ENCODE measurements around the gene ATXN1. TPM values are rescaled to one million over a fixed set of nuclear protein-coding genes. Genes with fewer than 3 reads are reported as not detected.

The ATXN1 gene
- total RNA-seq, 3 donors from 2014 or later: 30.4 to 87.3 (median 50.1) TPM

DNA sequence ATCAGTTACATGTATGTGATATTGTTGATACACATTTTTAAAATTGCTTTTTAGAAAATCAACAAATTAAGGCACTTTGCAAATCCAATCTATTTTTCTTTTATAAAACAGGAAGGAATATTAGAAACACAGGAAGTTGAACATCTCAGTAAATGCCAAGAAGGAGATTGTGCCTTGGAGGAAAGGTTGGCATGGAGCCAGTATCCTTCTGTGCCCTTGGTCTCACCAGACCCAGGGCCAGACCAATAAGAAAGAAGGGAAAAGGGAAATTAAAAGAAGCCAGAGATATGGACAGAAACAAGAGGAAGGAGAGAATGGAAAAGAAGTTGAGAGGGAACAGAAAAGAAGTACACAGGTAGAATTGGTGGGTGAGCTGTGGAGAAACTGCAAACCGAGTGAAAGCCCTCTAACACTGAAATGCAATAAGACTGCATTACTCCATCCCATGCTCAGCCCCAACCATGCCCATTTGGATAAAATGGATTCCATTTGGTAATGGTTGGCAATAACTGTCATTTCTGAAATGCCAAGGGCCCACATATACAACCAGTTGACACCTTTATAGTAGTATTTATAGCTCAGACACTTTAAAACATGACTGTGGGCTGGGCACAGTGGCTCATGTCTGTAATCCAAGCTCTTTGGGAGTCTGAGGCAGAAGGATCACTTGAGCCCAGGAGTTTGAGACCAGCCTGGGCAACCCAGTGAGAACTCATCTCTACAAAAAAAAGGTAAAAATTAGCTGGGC lies 389.1 kb downstream of the ATXN1 start:
- ATAC-seq (no peak), DNase-seq (no peak)
- Histone ChIP-seq H3K4me1 (ENCODE audit: low read depth) (no peaks in the 10 kb centered on the region), H3K4me3 (no peak overlapping the region), H3K36me3 (ENCODE audit: low read depth) (no peaks in the 10 kb centered on the region), H3K9me3 (no peaks in the 10 kb centered on the region)
- intact Hi-C loops (cut with DNase I, micrococcal nuclease): no loop called here
- TF ChIP-seq, protein P1, sequence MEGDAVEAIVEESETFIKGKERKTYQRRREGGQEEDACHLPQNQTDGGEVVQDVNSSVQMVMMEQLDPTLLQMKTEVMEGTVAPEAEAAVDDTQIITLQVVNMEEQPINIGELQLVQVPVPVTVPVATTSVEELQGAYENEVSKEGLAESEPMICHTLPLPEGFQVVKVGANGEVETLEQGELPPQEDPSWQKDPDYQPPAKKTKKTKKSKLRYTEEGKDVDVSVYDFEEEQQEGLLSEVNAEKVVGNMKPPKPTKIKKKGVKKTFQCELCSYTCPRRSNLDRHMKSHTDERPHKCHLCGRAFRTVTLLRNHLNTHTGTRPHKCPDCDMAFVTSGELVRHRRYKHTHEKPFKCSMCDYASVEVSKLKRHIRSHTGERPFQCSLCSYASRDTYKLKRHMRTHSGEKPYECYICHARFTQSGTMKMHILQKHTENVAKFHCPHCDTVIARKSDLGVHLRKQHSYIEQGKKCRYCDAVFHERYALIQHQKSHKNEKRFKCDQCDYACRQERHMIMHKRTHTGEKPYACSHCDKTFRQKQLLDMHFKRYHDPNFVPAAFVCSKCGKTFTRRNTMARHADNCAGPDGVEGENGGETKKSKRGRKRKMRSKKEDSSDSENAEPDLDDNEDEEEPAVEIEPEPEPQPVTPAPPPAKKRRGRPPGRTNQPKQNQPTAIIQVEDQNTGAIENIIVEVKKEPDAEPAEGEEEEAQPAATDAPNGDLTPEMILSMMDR (IDR thresholded peaks at IDR 0.05): no peak

DNA sequence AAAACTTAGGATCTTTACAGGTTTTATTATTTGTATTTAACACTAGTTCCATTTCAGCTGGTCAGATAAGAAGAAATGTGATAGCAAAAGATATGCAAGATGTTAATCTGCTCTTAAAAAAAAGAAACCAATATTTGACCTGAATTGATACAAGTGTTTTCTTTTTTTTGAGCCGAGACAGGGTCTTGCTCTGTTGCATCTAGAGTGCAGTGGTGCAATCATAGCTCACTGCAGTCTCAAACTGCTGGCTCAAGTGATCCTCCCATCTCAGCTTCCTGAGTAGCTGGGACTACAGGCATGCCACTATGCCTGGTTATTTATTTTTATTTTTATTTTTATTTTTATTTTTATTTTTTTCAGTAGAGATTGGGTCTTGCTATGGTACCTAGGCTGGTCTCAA lies 389.9 kb downstream of the ATXN1 start:
- Histone ChIP-seq H3K4me3 (no peak overlapping the region), H3K9me3 (no peaks in the 10 kb centered on the region), H3K36me3 (ENCODE audit: low read depth) (no peaks in the 10 kb centered on the region), H3K4me1 (ENCODE audit: low read depth) (no peaks in the 10 kb centered on the region)
- ATAC-seq: no peak
- DNase-seq: no peak
- intact Hi-C loops (cut with DNase I, micrococcal nuclease): no loop called here
- TF ChIP-seq, protein P1 (IDR thresholded peaks at IDR 0.05): no peak

DNA sequence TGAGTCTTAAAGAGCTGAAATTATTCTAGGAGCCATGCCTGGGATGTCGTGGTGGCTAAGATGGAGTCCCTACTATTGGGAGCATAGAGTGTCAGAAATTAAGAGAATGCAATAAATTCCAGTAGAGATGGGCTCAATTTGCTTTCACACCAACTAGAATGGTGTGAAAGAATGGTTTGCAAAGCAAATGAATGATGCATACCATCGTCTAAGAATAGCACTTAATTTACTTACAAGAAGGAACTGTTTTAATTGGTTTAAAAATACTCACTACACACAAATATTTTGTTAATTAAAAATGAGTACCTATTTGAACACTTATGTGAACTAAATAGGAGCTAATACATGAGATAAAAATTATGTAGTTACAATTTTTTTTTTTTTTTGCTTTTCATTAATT lies 390.3 kb downstream of the ATXN1 start:
- intact Hi-C loops (cut with DNase I, micrococcal nuclease): no loop called here
- Histone ChIP-seq H3K4me1 (ENCODE audit: low read depth) (no peaks in the 10 kb centered on the region), H3K36me3 (ENCODE audit: low read depth) (no peaks in the 10 kb centered on the region), H3K4me3 (no peak overlapping the region), H3K9me3 (no peaks in the 10 kb centered on the region)
- TF ChIP-seq, protein P1 (IDR thresholded peaks at IDR 0.05): no peak
- no peak for DNase-seq
- no peak for ATAC-seq

DNA sequence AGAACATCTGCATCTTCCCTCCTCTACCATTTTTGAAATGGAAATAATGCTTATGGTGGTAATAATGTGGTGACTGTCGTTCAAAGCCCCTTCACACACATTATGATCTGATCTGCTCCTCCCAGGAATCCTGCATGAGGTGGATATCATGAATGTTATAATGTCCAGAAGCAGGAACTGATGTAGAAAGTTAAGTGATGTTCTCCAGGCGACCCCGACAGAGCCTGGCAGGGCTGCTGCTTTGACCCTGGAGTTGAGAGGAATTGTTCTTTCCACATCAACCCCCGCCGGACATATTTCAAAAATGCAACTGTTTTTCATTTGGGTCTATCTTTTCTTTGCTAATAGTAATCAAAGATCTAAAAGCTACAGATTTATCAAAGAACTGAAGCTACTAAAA lies 391.3 kb downstream of the ATXN1 start:
- H3K9me3 ChIP-seq: no peaks in the 10 kb centered on the region
- intact Hi-C loops (cut with DNase I, micrococcal nuclease): no loop called here
- DNase-seq (no peak), ATAC-seq (no peak)
- TF ChIP-seq, protein P1 (IDR thresholded peaks at IDR 0.05): no peak
- no peaks in the 10 kb centered on the region for H3K36me3 ChIP-seq (ENCODE audit: low read depth)
- no peaks in the 10 kb centered on the region for H3K4me1 ChIP-seq (ENCODE audit: low read depth)
- H3K4me3 ChIP-seq: no peak overlapping the region

DNA sequence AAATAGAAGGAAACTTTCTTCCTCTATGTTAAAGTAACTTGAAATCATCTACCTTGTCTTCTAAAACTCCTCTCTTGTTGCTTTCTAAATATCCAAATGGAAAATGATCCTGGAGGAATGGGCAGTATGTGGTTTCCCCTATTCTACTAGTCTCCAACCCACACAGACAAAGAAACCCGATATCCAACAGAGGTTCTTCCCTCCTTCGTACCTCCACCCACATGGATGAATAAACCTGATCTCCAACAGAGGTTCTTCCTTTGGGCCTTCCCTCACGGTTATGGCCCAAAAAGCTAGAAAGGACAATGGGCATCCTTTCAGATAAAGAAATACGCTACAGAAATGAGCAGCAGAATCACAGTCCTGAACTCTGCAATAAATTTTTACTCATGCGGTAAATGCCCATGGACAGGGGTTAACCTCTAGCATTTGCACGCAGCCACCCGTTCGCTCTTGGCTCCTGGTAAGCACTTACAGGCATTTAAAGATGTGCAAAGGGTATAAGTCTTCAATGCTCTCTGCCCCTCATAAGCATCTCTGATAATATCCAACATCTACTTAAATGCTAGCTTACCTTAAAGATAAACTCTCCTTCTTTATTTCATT lies 392.0 kb downstream of the ATXN1 start:
- TF ChIP-seq, protein P1 (IDR thresholded peaks at IDR 0.05): no peak
- Histone ChIP-seq H3K9me3 (no peaks in the 10 kb centered on the region), H3K4me1 (ENCODE audit: low read depth) (no peaks in the 10 kb centered on the region), H3K36me3 (ENCODE audit: low read depth) (no peaks in the 10 kb centered on the region), H3K4me3 (no peak overlapping the region)
- intact Hi-C loops (cut with DNase I, micrococcal nuclease): no loop called here
- ATAC-seq (no peak), DNase-seq (no peak)

All from mucosa of descending colon (tissue), 3 donors.